Measurements from ENCODE around the gene OBP2B.
"Not testable (repeated sequence)": the region's sequence is repeated elsewhere in the genome, so short reads cannot be mapped to it uniquely, and the experiment has no call there.

OBP2B gene

DNA sequence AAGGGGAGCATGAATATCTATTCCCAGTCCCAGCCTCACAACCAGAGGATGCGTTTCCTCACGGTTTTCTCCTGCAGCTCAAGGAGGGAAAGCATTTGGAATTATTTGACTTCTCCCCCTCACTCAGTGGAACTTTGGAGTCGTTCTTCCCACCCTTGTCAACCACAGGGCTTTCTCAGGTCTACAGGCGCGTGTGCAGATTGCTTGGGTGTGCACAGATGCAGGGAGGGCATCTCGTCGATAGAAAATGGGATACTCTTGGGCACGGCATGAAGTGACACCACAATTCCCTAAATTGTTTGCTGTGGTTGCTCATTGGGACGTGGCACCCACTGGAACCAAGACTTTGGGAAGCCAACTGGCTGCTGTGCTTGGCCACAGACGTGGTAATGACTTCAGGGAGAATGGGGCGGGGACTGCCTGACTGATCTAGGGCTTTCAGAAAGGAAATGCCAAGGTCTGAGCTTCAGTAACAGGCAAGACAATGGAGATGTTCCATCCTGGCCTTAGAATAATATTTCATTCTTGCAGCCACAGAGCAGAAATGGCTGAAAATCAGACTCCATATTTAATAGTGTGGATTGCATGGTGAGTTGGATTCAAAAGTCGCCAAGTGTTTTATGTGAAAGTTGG is 12.2 kb upstream of the OBP2B start:
- DNase-seq = no peak

DNA sequence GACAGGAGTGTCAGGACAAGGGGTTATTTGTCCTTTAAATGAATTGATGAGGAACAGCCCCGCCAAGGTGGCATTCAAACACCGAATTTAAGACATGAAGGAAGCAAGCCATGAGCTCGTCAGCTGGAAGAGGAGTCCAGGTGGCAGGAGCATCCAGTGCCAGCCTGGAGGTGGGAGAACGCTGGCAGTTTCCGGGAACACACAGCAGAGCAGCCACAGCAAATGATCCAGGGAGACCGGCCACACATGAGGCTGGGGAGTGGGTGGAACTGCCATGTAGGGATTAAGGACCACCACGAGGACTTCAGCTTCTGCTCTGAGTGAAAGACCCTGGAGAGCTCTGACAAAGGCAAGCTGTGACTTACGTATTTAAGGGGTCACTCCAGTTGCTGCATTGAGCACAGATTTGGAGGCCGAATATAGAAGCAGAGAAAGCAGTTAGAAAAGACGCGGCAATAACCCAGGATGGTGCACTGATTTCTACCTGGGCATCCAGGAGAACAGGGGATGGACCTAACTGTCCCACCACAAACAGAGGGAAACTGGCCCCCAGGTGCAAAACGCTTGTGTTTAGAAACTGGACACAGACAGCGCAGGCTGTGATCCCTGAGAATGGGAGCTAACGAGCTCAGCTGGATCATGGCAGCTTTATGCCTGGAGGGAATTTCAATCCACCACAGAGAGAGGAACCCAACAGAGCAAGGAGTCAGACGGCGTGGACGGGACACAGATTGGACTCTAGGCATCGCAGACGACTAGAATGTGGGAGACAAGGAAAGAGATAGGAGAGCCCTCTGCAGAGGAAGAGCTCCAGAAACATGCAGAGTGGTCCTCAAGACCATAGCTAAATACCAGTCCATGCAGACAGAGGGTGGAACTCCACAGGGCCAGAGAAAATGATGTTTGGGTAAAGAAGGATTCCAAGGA is 9.3 kb upstream of the OBP2B start:
- DNase-seq = not testable (repeated sequence)

DNA sequence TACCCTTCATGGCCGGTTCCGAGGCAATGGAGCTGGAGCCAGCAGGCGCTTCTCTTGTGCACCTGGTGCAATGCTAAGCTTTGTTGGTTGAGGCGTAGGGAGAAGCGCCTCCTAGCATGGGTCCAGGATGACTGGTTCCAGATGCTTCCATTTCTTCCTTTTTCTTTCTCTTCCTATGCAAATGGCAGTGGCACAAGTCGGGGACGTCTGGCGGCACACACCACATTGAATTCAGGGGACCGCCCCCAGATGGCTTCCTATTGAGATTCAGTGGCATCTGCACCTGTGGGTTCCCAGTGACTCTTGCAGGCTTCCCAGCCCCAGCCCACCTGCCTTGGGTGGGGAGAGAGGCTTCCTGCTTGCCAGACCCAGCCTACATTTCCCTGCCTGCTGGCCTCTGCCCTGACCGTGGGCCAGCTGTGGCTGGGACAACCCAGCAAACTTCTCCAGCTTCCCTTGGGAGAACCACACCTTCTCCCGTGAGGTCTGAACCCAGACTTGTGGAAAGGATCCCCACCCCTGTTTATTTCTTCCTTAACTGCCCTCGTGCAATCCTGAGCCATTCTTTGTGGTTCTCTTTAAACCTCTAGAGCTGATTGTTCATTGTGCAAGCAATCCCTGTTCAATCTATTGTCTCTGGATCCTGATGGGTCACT is 8.4 kb upstream of the OBP2B start:
- not testable (repeated sequence) for DNase-seq

DNA sequence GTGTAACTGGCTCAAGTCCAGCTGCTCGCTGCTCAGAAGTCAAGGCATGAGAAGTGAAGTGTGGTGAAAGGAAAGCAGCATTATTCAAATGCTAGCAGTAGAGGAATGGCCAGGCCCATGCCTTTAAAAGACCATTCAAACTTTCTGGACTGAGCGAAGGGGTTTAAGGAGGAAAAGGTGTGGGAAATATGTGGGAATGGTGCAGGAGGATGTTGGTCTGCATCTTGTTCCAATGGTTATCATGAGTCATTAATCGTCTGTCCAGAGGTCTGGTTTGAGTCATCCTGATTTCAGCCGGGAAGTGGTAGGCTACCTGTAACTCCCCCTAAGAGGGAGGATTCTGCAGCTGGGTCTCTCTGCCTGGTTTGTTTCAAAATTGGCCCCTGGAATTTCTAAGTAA is 5.2 kb upstream of the OBP2B start:
- not testable (repeated sequence) for DNase-seq

DNA sequence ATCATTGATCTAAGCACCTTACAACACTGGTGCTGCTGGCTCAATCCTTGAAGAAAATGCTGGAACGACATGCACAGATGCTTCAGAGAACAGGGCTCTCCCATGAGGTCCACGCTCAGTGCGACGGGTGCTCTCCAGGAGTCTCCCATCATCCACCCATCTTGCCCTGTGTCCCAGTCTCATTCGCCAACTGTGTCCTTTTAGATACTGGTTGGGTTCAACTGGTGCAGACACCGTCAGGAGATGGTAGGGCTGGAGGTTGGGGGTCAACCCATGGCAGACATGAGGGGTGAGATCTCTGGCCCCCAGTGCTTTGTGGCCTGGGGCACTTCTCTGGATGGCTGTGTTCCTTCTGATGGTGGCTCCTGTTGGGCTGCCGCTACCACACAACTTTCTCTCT is 1.6 kb upstream of the OBP2B start:
- no peak for DNase-seq

DNA sequence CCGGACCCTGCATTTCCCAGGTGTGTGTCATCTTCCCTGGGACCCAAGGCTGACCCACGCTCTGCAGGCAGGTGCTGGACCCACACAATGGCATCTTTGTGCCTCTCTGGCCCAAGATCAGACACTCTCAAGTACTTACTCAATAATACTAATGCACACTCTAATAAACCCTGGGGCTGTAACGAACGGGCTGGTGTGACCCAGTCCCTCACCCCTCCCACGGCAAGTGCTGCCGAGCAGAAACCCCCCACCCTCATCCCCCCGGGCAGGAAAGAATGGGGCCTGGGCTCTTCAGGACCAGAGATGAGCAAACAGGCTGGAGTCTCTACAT is 1.1 kb upstream of the OBP2B start:
- DNase-seq = no peak

DNA sequence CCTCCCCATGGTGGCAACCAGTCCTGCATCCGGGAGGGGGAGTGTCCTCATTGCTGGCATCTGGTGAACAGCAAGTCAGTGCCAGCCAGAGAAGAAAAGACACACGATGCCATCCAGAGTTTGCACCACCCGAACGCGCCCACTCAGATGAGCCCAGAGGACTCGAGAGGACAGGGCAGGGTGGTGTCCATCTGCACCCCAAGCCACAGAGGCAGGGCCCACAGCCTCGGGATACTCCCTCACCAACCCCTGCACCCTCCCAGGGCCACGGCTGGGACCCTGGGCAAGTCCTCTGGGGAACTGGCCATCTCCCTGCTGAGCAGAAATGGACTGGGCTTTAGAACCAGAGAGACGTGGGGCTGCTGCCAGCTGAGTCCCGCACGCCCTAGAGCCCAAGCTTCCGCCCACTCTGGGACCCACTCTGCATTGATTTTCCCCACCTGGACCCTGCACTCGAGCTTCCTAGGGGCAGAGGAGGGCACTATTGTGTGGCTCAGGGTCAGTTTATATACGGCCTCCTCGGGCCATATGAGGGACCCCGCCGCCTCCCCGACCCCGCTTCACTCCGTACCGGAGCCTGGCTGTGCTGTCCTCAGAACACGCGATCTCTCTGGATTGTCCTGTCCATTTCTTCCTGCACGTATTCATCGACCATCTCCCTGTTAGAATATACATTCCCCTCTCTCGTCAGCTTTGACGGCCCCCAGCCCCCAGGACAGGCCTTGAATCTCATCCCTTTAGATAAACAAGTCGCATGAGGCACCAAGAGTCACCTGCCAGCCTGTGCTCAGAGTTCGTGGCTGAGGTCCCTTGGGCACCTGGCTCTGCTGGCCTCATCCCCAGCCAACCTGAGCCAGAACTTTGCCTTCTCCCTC is 514 bp upstream of the OBP2B start:
- DNase-seq = not testable (repeated sequence)

DNA sequence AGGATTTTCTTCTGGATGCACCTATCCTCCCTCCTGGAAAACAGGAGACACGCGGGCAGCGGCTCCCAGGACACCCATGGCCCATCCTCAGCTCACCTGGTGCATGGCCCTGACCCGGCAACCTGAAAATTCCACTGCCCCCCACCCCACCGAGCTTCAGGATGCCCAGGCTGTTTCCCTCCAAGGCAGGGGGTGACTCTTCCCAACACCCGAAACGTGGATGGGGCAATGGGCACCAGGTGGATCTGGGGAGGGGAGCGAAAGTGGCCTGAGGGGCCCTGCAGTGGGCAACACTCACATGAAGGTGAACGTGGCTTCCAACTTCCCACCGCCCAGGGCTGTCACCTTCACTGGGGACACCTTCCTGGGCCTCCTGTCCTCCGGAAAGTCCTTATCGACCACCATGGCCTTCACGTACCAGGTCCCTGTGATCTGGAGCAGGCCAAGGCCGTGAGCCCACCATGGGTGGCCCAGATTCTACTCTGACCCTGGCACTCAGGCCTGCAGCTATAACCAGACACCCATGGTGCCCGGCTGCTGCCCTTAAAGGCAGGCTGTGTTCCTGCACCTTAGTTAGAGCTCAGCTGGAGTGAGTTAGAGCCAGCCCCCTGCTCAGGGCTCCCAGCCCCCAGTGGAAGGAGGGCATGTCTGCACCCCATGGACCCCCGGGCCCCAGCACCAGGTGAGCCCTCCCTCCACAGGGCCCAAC is 725 bp downstream of the OBP2B start:
- DNase-seq = not testable (repeated sequence)

DNA sequence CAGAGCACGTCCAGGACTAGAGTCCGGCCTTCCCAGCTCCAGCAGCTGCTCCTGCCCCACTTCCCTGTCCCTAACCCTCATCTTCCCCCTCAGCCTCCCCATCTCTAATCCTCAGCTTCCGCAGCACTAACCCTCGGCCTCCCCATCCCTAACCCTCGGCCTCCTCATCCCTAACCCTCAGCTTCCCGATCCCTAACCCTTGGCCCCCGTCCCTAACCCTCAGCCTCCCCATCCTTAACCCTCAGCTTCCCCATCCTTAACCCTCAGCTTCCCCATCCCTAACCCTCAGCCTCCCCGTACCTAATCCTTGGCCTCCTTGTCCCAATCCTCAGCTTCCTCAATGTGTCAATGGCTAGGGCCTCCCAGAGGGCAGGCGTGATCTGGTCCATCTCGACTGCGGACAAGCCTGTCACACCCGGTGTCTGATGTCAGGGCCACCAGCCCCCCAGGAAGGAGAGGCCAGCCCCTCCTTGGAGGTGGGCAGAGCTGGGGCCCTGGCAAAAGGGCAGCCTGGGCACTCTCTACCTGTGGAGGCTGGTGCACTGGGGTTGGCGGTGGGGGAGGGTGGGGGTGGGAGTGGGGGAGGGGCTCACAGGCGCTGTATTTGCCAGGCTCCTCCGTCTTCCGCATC is 1.4 kb downstream of the OBP2B start:
- no peak for DNase-seq

DNA sequence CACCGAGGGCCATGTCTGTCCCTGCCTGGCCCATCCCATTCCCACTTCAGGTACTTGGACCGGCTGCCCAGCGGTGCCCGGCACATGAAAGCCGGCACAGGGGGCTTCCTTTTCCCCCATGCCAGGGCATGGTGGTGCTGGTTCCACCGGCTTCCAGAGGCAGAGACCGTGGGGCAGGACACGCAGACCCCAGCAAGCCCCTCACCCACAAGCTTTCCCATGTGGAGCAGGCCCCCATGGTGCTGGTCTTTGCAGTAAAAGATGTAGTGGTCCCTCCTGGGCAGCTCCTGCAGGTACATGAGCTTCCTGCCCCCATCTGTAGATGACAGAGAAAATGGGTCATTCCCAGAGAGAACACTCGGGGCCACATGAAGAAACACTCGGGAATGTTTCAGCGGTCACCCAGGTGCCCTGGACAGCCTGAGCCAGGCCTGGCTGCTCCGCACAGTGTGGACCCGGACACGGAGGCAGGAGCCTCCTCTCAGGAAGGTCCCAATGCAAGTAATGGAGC is 2.0 kb downstream of the OBP2B start:
- DNase-seq = no peak

DNA sequence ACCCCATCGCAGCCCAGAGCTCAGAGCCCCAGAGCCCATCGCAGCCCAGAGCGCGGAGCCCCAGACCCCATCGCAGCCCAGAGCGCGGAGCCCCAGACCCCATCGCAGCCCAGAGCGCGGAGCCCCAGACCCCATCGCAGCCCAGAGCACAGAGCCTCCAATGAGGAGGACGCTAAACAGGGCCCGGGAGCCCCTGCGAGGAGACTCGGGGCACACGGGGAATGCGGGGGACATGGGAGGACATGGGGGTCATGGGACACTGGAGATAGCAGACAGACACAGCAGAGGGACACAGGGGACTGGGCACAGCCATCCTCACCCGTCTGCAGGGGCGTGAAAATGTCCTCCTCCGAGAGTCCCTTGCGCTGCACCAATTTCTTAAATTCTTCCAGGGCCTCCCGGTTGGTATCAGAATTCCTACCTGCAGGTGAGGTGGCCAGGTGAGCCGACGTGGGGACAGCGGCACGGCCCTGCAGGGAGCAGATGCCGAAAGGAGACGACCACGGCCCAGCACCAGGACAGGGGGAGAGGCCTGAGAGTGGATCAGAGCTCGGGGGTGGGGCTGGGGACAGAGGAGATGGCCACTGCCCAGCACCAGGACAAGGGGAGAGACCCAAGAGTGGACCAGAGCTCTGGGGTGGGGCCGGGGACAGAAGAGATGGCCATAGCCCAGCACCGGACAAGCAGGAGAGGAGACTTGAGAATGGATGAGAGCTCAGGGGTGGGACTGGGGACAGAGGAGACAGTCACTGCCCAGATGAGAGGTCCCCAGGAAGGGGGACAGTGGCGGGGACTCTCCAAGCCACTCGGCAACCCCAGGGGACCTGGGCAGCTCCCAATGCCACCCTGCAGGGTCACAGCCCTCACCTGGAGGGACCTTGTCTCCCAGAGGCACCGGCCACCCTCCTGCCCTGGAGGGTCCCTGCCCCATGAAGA is 2.8 kb downstream of the OBP2B start:
- no peak for DNase-seq

DNA sequence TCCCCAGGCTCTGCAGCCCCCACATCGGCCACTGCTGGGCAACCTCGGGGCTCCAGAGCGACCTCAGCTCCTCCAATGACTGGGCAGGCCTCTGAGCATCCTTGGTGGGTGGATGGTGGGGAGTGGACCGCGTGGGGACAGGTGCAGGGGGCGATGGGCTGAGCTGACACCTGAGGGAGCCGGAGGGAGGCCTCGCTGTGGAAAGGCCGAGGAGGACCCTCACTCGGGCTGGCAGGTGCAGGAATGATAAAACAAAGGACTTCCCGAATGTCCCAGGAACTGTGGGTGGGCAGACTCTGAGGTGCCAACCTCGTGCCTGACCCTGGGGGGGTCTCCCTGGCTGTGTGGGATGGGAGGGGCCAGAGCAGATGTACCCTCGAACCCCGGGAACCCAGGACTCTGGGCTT is 3.6 kb downstream of the OBP2B start:
- DNase-seq = not testable (repeated sequence)

DNA sequence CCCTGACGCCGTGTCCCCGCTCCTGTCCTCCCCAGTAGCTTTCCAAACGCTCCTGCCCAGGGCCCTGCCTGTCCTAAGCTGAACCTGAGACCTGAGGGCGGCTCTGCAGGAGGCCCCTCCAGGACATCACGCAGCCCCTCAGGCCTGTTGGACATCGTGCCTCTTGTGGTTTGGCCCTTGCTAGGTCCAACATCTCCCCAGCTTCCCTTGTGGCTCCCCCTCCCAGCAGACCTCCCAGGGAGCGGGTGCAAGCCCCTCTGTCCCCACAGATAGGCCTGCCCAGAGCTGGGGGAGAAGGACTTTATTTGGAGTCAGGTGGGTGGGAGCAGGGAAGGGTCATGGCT is 4.1 kb downstream of the OBP2B start:
- DNase-seq = no peak

DNA sequence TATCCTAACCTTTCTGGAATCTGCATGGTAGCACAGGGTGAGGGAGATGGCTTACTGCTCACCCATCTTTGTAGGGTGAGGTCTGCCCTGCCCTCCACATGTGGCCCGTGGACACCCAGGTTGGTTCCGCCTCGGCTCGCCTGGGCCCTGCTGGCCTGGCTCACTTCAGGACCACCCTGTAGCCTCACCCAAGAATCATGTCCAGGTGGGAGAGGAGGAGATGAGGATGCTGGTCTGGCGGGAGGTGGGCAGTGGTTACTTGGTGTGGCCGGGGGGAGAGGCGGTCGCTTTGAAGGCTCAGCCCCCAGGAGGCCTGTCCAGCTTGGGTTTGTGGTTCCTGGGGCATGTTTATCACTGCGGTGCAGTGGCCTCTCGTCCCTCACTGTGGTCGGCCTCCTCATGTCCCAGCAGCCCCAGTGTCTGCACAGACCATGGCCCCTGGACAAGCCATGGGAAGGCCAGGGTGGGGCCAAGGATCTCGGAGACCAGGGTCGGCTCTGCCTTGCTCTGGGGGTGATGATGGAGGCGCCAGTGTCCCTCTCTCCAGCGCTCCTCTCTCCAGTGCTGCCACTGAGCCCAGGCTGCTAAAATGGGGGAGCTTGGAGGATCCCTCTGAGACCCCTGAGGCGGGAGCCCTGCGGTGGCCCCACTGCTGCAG is 4.6 kb downstream of the OBP2B start:
- no peak for DNase-seq

DNA sequence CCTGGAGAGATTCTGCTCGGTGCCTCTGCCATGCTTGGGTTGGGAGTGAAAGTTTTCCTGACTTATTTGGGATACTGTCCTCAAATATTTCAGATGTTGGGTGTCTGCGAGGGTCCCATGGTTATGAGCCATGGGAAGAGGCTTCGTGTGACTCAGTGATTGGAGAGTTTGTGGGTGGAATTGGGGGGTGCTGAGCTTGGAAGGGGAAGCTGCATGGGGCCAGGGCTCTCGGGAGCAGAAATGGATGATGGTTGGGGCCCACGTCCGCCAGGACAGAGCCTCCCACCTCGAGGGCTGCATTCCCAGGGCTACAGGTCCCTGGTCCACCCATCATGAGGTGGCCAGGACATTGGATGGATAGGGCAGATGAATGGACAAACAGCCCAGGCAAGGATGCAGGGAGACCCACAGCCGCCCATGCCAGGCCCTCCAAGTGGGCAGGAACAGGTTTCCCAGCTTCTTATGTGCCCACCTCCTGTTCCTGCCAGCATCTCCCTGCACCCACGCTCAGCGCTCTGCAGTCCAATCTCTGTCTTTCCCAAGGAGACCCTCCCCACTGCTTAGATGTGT is 5.5 kb downstream of the OBP2B start:
- no peak for DNase-seq

DNA sequence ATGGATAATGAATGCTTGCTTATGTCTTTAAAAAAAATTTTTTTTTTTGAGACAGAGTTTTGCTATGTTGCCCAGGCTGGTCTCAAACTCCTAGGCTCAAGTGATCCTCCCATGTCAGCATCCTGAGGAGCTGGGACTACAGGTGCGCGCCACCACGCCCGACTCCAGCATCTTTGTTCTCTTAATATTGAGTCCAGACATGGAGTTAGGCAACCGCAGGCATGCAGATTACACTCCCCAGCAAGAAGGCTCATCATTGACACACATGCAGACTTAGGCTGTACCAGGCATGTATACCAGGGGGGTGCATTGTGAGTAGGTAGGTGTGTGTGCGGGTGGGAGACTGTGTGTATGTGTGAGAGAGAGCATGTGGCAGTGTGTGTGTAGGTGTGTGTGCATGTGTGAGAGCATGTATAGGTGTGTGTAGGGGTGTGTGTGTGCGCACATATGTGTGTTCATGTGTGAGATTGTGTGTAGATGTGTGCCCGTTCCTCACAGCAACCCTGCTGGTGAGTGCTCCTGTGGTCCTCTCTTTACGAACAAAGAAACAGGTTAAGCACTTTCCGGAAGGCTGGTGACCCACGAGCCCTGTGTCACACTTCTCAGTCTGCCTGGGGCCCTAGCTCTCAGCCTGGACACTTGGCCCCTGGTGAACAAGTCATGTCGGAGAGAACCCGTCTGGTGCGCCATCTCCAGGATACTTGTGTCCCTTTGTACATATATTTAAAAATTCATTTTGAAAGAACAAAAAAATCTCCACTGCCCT is 6.2 kb downstream of the OBP2B start:
- DNase-seq = no peak

DNA sequence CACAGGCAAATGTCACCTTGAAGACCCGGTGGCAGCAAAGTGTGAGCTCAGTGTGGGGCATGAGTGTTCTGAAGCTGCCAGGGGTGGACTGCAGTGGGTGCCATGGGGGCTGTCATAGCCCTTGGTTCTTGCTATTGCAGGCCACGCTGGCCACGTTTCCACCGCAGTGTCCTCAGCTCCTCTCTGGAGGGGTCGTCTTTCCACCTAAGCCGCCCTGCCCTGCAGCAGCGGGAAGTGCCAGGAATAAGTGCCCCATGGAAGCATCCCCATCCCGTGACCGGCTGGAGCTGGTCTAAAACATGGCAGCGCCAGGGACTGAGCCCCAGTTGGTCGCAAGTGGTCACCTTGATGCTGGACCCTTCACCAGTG is 6.9 kb downstream of the OBP2B start:
- DNase-seq = no peak

DNA sequence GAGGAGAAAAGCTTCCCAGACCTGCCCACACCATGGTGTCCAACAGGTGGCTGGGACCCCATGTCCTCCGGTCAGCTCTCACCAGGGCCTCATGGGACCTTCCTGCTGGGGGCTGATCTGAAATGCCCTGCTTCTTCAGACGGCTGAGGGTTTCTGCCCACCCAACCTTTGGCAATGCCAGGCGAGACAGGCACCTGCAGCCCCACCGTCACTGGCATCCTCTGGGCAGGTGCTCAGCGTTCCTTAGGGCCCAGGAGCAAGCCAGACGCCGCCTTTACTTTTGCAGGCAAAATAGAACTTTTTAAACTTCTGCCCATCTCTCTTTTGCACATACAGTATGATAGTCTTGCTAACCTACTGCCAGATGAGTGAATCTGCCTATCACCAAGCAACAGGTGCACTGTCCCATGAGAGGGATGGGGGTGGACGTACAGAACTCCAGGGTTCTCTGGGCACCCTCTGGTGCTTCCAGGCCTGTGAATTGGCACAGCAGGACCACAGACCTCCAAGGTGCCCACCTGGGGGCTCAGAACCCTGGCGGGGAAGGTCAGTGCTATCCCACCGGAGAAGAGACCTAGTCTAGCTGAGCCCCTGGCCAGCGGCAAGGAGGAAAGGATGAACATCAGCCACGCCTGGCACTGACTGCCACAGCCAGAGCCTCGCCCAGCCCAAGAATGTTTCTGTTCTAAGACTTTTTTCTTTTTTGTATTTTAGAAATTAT is 7.5 kb downstream of the OBP2B start:
- DNase-seq = no peak
